NCI-H345 (cell line): ENCODE measurements around the gene CLEC4M.
"Not testable (repeated sequence)": the region's sequence is repeated elsewhere in the genome, so short reads cannot be mapped to it uniquely, and the experiment has no call there.

Experiments
- DNase-seq: peaks from one replicate; lab custom pipeline; 2025; lab: John Stamatoyannopoulos, UW

The CLEC4M gene

DNA sequence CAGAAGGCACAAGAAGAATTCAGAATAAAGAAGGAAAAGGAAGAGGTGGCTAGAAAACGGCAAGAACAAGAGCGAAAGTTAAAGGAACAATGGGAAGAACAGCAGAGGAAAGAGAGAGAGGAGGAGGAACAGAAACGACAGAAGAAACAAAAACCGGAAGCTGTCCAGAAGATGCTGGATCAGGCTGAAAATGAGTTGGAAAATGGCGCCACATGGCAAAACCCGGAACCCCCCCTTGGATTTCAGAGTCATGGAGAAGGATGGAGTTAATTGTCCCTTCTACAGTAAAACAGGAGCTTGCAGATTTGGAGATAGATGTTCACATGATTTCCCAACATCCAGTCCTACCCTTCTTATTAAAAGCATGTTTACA is 22.4 kb upstream of the CLEC4M start:
- no peak for DNase-seq

DNA sequence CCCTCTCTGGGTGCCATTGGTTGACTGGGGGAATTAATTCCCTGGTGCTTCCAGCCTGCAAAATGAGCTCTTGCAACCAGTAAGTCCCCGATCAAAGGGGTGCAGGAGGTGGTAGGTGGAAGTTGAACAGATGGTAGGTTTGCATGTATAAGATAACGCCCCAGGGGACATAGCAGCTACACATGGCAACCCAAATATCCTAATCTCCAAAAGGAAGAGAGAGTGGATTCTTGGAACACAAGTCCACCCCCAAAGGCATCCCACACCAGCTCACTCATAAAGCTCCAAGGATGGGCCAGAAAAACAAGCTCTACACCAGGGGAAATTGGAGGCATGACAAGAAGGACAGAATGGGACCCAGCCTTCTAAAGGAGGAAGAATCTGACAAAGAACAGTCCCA is 20.5 kb upstream of the CLEC4M start:
- no peak for DNase-seq

GRCh38 chr19:7742991-7743390 is 20.1 kb upstream of the CLEC4M start:
- DNase-seq: no peak

- DNase-seq: no peak
These were observed 19.6 kb upstream of the CLEC4M start for GRCh38 chr19:7743425-7743841.

GRCh38 chr19:7744199-7744786 is 18.8 kb upstream of the CLEC4M start:
- DNase-seq: no peak

DNA sequence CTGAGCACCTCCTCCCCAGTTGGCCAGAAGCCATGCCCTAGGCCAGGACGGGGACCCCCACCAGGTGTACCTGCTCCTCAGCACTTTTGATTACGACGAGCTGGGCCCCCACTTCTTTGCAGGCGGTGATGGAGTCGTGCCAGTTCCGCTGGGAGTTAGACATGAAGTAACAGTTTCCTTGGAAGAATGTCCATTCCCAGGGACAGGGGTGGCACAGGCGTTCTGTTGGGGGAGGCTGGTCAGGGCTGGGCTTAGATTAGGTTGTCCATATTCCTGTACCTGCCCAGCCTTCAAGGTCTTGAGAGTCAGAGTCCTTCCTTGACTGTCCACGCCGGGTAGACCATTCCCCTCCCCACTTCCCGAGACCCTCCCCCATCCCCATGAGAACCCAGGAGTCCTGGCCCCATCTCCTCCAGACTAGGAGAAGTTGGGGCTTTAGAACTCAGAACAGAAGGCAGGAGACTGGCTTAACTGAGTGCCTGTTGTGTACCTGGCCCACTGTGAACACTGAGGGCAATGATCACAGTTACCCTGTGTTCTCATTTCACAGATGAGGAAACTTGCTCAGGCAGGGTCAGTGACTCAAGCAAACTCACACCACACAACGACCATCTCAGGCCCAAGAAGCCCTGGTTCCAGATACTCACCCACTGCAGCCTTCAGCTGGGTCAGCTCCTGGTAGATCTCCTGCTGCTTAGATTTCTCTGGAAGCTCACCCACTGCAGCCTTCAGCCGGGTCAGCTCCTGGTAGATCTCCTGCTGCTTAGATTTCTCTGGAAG is 18.0 kb upstream of the CLEC4M start:
- no peak for DNase-seq

GRCh38 chr19:7746306-7746705 is 16.7 kb upstream of the CLEC4M start:
- DNase-seq: not testable (repeated sequence)

DNA sequence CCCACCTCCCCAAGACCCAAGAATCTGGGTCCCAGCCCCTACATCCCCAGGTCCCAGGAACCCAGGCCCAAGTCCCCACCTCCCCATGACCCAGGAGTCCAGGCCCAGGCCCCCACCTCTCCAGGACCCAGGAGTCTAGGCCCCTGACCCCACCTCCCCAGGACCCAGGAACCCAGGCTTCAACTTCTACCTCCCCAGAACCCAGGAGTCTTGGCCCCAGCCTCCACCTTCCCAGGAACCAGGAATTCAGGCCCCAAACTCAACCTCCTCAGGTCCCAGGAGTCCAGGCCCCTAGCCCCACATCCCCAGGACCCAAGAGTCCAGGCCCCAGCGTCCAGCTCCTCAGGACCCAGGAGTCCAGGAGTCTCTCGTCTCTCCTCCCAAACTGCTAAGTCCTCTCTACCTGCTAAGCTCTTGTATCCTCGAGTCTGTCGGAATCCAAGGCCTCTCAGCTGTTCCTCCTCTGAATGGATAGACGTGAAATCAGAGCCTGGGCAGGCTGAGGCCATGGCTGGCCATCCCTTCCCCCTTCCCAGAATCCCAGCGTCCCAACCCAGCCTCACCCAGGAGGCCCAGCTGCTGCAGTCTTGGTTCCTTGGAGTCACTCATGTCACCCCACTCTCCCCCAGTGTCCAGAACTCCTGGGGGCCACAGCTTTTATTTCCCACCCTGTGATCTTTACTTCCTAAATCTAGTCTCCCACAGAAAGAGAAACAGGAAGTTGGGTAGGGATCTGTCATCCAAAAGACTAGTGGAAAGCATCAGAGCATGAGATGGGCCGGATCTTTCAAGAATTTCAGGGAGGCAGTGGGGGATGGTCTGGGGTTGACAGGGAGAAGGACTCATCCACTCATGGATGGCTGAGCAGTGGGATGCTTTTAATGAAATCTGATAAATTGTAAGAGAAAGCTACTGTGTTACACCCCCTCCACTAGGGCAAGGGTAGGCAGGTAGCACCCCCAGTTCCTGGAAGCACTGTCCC is 15.8 kb upstream of the CLEC4M start, which contains the start of gene CD209:
CD209 (minus strand) TSS at position 632 of the 982 bp plus-strand sequence; CDS start at position 609, 23 bp downstream.
- no peak for DNase-seq

DNA sequence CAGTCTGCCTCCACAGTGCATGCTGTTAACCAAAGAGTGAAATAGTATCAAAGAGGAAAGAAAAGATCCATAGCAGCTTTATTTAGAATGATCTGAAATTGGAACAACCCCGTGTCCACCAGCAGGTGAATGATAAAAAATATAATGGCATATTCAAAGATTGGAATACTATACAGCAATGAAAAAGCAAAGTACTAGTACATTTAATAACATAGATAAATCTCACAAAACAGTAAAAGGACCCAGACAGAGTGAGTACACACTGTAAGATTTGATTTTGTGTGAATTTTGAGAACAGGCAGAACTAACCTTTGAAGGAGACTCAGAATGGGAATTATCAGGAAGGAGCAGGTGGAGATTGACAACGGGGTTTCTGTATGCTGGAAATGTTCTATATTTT is 14.9 kb upstream of the CLEC4M start:
- DNase-seq: no peak

DNA sequence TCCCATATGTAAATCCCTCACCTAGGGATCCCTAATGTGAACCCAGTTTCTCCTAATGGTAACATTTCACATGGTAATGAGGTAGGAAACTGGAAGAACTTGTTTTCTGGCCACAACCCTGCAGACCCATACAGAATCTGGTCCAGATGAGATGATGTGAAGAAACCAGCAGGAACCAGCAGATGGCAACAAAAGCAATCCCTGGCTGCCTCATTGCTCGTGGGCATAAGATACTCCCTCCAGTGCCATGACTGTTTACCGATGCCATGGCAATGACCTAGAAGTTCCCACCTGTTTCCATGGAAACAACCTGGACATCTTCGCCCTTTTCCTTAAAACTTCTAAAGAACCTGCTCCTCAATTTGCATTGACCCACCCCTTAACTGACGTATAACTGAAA is 14.3 kb upstream of the CLEC4M start:
- no peak for DNase-seq

- DNase-seq: no peak
These were observed 11.8 kb upstream of the CLEC4M start for GRCh38 chr19:7751157-7751783.

GRCh38 chr19:7756258-7756657 is 6.8 kb upstream of the CLEC4M start:
- DNase-seq: no peak

DNA sequence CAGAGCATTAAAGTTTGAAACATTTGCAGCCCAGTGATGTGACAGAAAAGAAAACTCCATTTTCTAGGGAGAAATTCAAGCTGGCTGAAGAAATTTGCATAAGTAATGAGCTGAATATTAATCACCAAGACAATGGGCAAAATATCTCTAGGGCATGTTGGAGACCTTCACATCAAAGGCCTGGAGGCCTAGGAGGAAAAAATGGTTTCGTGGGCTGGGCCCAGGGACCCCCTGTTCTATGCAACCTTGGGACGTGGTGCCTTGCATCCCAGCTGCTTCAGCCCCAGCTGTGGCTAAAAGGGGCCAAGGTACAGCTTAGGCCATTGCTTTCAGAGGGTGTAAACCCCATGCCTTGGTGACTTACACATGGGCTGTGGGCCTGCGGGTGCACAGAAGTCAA is 5.7 kb upstream of the CLEC4M start:
- no peak for DNase-seq

GRCh38 chr19:7759156-7759555 is 3.9 kb upstream of the CLEC4M start:
- no peak for DNase-seq

GRCh38 chr19:7763696-7764095 is 653 bp downstream of the CLEC4M start:
- no peak for DNase-seq

DNA sequence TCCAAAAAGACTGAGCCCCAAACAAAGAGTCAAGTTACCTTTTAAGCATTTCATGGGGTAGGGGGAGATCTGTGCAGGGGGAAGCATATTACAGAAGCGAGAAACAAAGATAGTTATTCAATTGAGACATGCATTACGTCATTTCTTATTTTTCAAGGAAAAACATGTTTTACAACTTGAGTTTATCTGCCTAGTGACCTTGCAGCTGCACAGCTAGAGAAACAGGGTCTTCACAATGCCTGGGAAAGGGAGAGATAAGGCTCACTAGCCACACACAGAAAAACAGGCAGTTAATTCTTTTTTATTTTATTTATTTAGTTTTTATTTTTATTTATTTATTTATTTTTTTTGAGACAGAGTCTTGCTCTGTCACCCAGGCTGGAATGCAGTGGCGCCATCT is 1.1 kb downstream of the CLEC4M start:
- DNase-seq: not testable (repeated sequence)

DNA sequence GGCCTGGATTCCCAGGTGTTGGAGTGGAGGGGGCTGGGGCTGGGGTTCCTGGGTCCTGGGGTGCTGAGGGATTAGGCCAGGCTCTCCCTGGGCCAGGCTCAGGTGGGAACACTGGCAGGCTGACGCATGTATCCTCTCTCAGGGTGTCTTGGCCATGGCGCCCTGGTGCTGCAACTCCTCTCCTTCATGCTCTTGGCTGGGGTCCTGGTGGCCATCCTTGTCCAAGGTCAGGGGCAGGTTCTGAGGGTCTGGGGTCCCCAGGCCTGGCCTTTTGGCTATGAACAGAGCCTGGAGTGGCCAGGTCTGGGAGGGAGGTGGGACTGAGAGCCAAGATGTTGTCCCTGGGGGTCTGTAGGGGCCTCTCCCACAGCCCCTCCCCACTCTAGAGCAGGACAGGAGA is 2.0 kb downstream of the CLEC4M start:
- not testable (repeated sequence) for DNase-seq

DNA sequence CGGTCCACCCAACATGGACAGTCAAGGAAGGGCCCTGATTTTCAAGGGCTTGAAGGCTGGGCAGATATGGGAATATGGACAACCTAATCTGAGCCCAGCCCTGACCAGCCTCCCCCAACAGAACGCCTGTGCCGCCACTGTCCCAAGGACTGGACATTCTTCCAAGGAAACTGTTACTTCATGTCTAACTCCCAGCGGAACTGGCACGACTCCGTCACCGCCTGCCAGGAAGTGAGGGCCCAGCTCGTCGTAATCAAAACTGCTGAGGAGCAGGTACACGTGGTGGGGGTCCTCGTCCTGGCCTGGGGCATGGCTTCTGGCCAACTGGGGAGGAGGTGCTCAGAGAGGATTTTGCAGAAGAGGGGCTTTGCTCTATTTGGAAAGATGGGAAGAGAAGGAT is 3.5 kb downstream of the CLEC4M start:
- DNase-seq: no peak

GRCh38 chr19:7767487-7767886 is 4.4 kb downstream of the CLEC4M start:
- no peak for DNase-seq

DNA sequence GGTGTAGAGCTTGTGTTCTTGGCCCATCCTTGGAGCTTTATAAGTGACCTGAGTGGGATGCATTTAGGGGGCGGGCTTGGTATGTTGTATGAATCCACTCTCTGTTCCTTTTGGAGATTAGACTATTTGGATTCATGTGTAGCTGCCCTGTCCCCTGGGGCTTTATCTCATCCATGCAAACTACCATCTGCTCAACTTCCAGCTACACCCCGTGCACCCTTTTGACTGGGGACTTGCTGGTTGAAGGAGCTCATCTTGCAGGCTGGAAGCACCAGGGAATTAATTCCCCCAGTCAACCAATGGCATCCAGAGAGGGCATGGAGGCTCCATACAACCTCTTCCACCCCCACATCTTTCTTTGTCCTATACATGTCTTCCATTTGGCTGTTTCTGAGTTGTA is 6.1 kb downstream of the CLEC4M start:
- no peak for DNase-seq

DNA sequence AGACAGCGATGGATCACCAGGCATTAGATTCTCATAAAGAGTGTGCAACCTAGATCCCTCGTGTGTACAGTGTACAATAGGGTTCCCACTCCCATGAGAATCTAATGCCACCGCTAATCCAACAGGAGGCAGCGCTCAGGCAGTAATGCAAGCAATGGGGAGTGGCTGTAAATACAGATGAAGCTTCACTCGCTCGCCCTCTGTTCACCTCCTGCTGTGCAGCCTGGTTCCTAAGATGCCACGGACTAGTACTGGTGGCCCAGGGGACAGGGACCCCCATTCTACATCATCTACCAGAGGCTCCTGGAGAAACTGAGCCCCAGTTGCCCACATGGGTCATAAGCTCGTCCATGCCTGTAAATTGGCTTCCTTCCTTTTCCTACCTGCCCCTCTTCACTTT is 8.0 kb downstream of the CLEC4M start:
- DNase-seq: no peak

GRCh38 chr19:7772752-7773291 is 9.8 kb downstream of the CLEC4M start:
- no peak for DNase-seq
